Liver (tissue), 3 donors: ENCODE data around the gene REXO5.

Experiments
- EGR1 ChIP-seq, 2 donors: IDR thresholded peaks; 2 replicates each; pipeline ENCODE4 v1.6.1; 2016 to 2018; ENCODE audit warnings: antibody characterized with exemption in 2 of 2, low read depth in 2 of 2
- FOXA1 ChIP-seq: IDR thresholded peaks from 2 replicates; pipeline ENCODE4 v1.6.1; 2016; ENCODE audit warnings: antibody characterized with exemption
- GABPA ChIP-seq, 2 donors: IDR thresholded peaks in 1 of 2; conservative IDR thresholded peaks in 1 of 2; 2 replicates each; pipeline ENCODE4 v1.6.1; 2016; ENCODE audit warnings: antibody characterized with exemption in 2 of 2, mild to moderate bottlenecking in 1 of 2, moderate library complexity in 1 of 2
- JUND ChIP-seq, 2 donors: IDR thresholded peaks; 2 replicates each; pipeline ENCODE4 v1.6.1; 2016; ENCODE audit warnings: antibody characterized with exemption in 2 of 2
- SP1 ChIP-seq: IDR thresholded peaks from 2 replicates; pipeline ENCODE4 v1.6.1; 2018; ENCODE audit warnings: antibody characterized with exemption, mild to moderate bottlenecking
- TAF1 ChIP-seq: conservative IDR thresholded peaks from 2 replicates; pipeline ENCODE4 v1.6.1; 2016; ENCODE audit warnings: antibody characterized with exemption, mild to moderate bottlenecking
- TF ChIP-seq, protein P1 (sequence below): fragments of 150-350 bp; IDR thresholded peaks from 2 replicates; pipeline ENCODE4 v1.5.1; 2017; ENCODE audit warnings: improper control_type of control experiment, low read depth, low read length; ENCODE audit not compliant: missing input control
- TF ChIP-seq, protein P2 (sequence below): IDR thresholded peaks from 2 replicates; pipeline ENCODE4 v1.6.1; 2016; ENCODE audit warnings: antibody characterized with exemption
- TF ChIP-seq, protein P3 (sequence below): IDR thresholded peaks from 2 replicates; pipeline ENCODE4 v1.6.1; 2016; ENCODE audit warnings: antibody characterized with exemption, mild to moderate bottlenecking
- TF ChIP-seq, protein P4 (sequence below): IDR thresholded peaks from 2 replicates; pipeline ENCODE4 v1.6.1; 2016; ENCODE audit warnings: antibody characterized with exemption
- donor health status: healthy.
- donor health status: healthy.

DNA sequence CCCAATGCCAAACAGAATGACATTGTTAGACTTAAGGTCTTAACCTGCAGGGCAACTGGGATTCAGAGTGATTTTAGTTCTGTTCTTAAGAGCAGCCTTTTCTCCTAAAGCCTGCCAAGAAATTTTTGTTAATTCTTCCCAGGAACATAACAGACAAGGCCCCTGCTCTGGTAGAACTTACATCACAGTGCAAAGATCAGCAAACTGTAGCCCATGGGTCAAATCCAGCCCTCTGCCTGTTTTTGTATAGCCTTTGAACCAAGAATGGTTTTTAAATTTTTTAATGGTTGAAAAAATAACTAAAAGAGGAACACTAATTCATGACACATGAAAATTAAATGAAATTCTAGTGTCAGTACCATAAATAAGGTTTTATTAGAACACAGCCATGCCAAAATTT is 38.8 kb upstream of the REXO5 start:
- TF ChIP-seq, protein P1, sequence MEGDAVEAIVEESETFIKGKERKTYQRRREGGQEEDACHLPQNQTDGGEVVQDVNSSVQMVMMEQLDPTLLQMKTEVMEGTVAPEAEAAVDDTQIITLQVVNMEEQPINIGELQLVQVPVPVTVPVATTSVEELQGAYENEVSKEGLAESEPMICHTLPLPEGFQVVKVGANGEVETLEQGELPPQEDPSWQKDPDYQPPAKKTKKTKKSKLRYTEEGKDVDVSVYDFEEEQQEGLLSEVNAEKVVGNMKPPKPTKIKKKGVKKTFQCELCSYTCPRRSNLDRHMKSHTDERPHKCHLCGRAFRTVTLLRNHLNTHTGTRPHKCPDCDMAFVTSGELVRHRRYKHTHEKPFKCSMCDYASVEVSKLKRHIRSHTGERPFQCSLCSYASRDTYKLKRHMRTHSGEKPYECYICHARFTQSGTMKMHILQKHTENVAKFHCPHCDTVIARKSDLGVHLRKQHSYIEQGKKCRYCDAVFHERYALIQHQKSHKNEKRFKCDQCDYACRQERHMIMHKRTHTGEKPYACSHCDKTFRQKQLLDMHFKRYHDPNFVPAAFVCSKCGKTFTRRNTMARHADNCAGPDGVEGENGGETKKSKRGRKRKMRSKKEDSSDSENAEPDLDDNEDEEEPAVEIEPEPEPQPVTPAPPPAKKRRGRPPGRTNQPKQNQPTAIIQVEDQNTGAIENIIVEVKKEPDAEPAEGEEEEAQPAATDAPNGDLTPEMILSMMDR: no peak
- TF ChIP-seq, protein P2, sequence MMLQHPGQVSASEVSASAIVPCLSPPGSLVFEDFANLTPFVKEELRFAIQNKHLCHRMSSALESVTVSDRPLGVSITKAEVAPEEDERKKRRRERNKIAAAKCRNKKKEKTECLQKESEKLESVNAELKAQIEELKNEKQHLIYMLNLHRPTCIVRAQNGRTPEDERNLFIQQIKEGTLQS: peak; percentile 23
- TF ChIP-seq, protein P3, sequence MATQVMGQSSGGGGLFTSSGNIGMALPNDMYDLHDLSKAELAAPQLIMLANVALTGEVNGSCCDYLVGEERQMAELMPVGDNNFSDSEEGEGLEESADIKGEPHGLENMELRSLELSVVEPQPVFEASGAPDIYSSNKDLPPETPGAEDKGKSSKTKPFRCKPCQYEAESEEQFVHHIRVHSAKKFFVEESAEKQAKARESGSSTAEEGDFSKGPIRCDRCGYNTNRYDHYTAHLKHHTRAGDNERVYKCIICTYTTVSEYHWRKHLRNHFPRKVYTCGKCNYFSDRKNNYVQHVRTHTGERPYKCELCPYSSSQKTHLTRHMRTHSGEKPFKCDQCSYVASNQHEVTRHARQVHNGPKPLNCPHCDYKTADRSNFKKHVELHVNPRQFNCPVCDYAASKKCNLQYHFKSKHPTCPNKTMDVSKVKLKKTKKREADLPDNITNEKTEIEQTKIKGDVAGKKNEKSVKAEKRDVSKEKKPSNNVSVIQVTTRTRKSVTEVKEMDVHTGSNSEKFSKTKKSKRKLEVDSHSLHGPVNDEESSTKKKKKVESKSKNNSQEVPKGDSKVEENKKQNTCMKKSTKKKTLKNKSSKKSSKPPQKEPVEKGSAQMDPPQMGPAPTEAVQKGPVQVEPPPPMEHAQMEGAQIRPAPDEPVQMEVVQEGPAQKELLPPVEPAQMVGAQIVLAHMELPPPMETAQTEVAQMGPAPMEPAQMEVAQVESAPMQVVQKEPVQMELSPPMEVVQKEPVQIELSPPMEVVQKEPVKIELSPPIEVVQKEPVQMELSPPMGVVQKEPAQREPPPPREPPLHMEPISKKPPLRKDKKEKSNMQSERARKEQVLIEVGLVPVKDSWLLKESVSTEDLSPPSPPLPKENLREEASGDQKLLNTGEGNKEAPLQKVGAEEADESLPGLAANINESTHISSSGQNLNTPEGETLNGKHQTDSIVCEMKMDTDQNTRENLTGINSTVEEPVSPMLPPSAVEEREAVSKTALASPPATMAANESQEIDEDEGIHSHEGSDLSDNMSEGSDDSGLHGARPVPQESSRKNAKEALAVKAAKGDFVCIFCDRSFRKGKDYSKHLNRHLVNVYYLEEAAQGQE: no peak
- TF ChIP-seq, protein P4, sequence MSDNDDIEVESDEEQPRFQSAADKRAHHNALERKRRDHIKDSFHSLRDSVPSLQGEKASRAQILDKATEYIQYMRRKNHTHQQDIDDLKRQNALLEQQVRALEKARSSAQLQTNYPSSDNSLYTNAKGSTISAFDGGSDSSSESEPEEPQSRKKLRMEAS: no peak
- TF ChIP-seq EGR1 (IDR thresholded peaks at IDR 0.05; ENCODE audit: low read depth in 2 of 2): no peak
- no peak for TF ChIP-seq JUND (IDR thresholded peaks at IDR 0.05)
- no peak for TF ChIP-seq FOXA1
- peak; percentile 30 for TF ChIP-seq SP1
- TF ChIP-seq GABPA (IDR thresholded peaks at IDR 0.05 in 1 of 2, conservative IDR thresholded peaks at IDR 0.05 in 1 of 2): no peak
- no peak for TF ChIP-seq TAF1
